Esophagus (tissue), 2 donors: ENCODE measurements around the gene MRPL57. TPM values are rescaled to one million over a fixed set of nuclear protein-coding genes. Genes with fewer than 3 reads are reported as not detected.

Source experiments
- polyA plus RNA-seq, 2 donors: library from polyadenylated mRNA; stranded (reverse); fragments of 200-250 nt; gene quantifications; one replicate each; pipeline ENCODE4 v1.2.3, GENCODE V29; 2013
- donor health status: healthy with polysubstance abuse.
- donor health status: Bipolar disorder and iron deficiency.

The MRPL57 gene
- polyA plus RNA-seq, 2 donors: 22.7 to 25.0 TPM

Other genes starting within 250 kb of the MRPL57 start
- 1 to 10 TPM; 5.1 to 5.2 TPM for gene LATS2, start 115.1 kb upstream of the MRPL57 start, polyA plus RNA-seq
- 100 to 1,000 TPM in 1 of 2 donors, 10 to 100 TPM in 1; 54.8 to 117 TPM for gene SAP18, start 36.5 kb upstream of the MRPL57 start, polyA plus RNA-seq
- 1 to 10 TPM; 3.4 to 4.1 TPM for gene SKA3, start 106 bp upstream of the MRPL57 start, polyA plus RNA-seq